ENCODE data around the gene ANO1.

- TF ChIP-seq POLR2AphosphoS5 (IDR thresholded peaks at IDR 0.05; ENCODE audit: borderline replicate concordance, low read depth, low read length), result no peak
- no peak for TF ChIP-seq EZH2 (IDR thresholded peaks at IDR 0.05)
Observed at GRCh38 chr11:70233511-70233934, 155.4 kb downstream of the ANO1 start.

All from SK-N-MC (cell line).